ENCODE measurements around the gene COL6A3.

- TF ChIP-seq TCF7L2 (IDR thresholded peaks at IDR 0.05; ENCODE audit: low read depth, low read length) (no peak), ZSCAN29 (CRISPR knock-in tag; conservative IDR thresholded peaks at IDR 0.05) (no peak), ZBTB21 (CRISPR knock-in tag; IDR thresholded peaks at IDR 0.05) (no peak), MAF1 (CRISPR knock-in tag; IDR thresholded peaks at IDR 0.05; ENCODE audit: borderline replicate concordance) (no peak), ZNF724P (CRISPR knock-in tag; IDR thresholded peaks at IDR 0.05; ENCODE audit: borderline replicate concordance) (no peak), MTA1 (CRISPR knock-in tag; IDR thresholded peaks at IDR 0.05; ENCODE audit: borderline replicate concordance) (no peak), GFI1 (CRISPR knock-in tag; IDR thresholded peaks at IDR 0.05; ENCODE audit: borderline replicate concordance) (no peak)
Observed at GRCh38 chr2:237330541-237330940, 83.4 kb downstream of the COL6A3 start.

All from HepG2 (cell line).